Pancreas (tissue), 10 donors: ENCODE measurements around the gene CRISPLD2. TPM values are rescaled to one million over a fixed set of nuclear protein-coding genes. Genes with fewer than 3 reads are reported as not detected.

Experiments
- ATAC-seq, 4 donors: fragments of 200-7000 bp; cut with Tn5 transposase; one replicate each; pipeline versions ENCODE4 v1.8.0 to v1.9.1; 2020; ENCODE audit warnings: mild to moderate bottlenecking in 4 of 4, moderate library complexity in 4 of 4
- DNase-seq, 6 donors: peaks; one replicate each; pipeline ENCODE4 v3.0.0-alpha.2; 2020
- FAIRE-seq: peaks from 2 replicates; lab custom pipeline; 2012; peaks lifted over from hg19 to GRCh38; lab: Jason Lieb, UNC
- H3K27ac ChIP-seq, 4 donors: fragments of 200-600 bp; sonication (generic); 1 replicate in 3 of 4; 2 replicates in 1 of 4; pipeline versions ENCODE4 v1.5.0 to v1.8.0; 2020
- H3K27me3 ChIP-seq, 4 donors: fragments of 200-600 bp; one replicate each; pipeline ENCODE4 v1.8.0; 2021
- H3K36me3 ChIP-seq, 3 donors: fragments of 200-600 bp; sonication (generic) in 1 of 3; one replicate each; pipeline versions ENCODE4 v1.5.0 to v1.8.0; 2020 to 2021
- H3K4me1 ChIP-seq, 3 donors: fragments of 200-600 bp; one replicate each; pipeline ENCODE4 v1.8.0; 2021
- H3K4me3 ChIP-seq, 4 donors: fragments of 200-600 bp; sonication (generic) in 2 of 4; one replicate each; pipeline versions ENCODE4 v1.5.0 to v1.8.0; 2020 to 2021
- H3K9me3 ChIP-seq, 4 donors: fragments of 200-600 bp; one replicate each; pipeline ENCODE4 v1.8.0; 2021
- WGBS, 2 donors: extraction: QIAGEN DNeasy Blood & Tissue Kit; methylation state at CpG; one replicate each; pipeline ENCODE4 v1.1.7; 2013; 5-methylcytosine and 5-hydroxymethylcytosine counted together
- intact Hi-C, 3 donors: fragments of 100-400 bp; cut with DNase I; formaldehyde crosslinking; loops; one replicate each; pipeline versions ENCODE4 v1.11.1 to v1.14.2; 2022
- polyA plus RNA-seq, 2 donors: library from polyadenylated mRNA; stranded (reverse); fragments of 200-250 nt; gene quantifications; one replicate each; pipeline ENCODE4 v1.2.3, GENCODE V29; 2013
- total RNA-seq, 6 donors: library from RNA; stranded (reverse); fragmentation: NEBNext Ultra II Directional in 4 of 6; extraction: Animal tissue kit (Norgen Biotek cat#: 25700) in 4 of 6; gene quantifications; one replicate each; pipeline versions ENCODE4 v1.2.1 to v1.2.4, GENCODE V29; 2021 to 2023
- TF ChIP-seq, protein P1 (sequence below), 4 donors: fragments of 200-600 bp; sonication (generic) in 3 of 4; IDR thresholded peaks; one replicate each; pipeline versions ENCODE4 v1.5.0 to v1.8.0; 2021; ENCODE audit warnings: antibody characterized with exemption in 4 of 4
- donor health status: healthy with polysubstance abuse.
- donor health status: DM: no; HTN: no; CAD: no; lungs with moderate emphysema.
- donor health status: DM: no; HTN: no; CAD: no.
- donor health status: control.
- donor health status: control.
- donor health status: Bipolar disorder and iron deficiency.
- donor health status: DM: yes; HTN: yes; CAD: no.
- donor health status: DM: no; HTN: no; CAD: no.
- donor health status: DM: no; HTN: no; CAD: no.
- donor health status: DM: yes; HTN: yes; CAD: no.

The CRISPLD2 gene
- total and polyA plus RNA-seq, 8 donors = 4.1 to 40.2 (median 14.1) TPM

DNA sequence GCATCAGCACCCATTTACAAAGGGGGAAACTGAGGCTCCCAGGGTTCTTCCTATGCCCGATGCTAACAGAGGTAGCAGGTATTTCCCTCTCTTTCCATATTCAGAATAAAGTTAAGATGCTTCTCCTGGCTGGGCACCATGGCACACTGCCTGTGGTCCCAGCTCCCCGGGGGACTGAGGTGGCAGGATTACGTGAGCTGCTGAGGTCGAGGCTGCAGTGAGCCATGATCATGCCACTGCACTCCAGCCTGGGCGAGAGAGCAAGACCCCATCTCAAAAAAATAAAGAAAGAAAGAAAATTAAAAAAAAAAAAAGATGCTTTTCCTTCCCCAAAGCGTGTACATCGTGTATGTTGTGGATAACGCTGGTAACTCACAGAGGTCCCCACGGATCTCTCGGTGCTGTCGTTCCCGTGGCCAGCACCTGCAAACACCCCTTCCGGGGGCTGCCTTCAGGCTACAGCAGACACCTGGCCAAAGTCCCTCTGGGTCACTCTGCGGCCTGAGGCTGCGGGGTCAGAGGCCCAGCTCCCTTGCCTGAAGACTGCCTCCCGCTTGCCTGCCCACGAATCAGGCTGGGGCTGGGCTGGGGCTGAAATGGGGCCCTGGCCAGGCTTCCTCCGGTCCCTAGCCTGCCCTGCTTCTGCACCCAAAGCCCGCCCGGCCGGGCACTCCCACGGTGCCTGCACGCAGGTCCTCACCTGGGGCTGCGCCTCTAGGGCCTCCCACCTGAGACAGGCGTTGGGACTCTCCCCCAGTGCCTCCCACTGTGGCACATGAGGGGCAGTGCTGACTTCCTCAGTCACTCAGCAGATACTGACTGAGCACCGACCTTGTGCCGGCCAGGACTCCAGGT, 128.4 kb downstream of the CRISPLD2 start:
- ATAC-seq = no peak
- intact Hi-C loops = no loop called here

GRCh38 chr16:84948851-84949610, 129.2 kb downstream of the CRISPLD2 start:
- DNase-seq (no peak), FAIRE-seq (no peak), ATAC-seq (no peak)
- intact Hi-C loops = no loop called here
- H3K4me3 ChIP-seq = no peak overlapping the region
- no peak overlapping the region for H3K27ac ChIP-seq
- H3K27me3 ChIP-seq = no peaks in the 10 kb centered on the region
- H3K36me3 ChIP-seq = no peaks in the 10 kb centered on the region
- no peaks in the 10 kb centered on the region for H3K9me3 ChIP-seq
- TF ChIP-seq, protein P1, sequence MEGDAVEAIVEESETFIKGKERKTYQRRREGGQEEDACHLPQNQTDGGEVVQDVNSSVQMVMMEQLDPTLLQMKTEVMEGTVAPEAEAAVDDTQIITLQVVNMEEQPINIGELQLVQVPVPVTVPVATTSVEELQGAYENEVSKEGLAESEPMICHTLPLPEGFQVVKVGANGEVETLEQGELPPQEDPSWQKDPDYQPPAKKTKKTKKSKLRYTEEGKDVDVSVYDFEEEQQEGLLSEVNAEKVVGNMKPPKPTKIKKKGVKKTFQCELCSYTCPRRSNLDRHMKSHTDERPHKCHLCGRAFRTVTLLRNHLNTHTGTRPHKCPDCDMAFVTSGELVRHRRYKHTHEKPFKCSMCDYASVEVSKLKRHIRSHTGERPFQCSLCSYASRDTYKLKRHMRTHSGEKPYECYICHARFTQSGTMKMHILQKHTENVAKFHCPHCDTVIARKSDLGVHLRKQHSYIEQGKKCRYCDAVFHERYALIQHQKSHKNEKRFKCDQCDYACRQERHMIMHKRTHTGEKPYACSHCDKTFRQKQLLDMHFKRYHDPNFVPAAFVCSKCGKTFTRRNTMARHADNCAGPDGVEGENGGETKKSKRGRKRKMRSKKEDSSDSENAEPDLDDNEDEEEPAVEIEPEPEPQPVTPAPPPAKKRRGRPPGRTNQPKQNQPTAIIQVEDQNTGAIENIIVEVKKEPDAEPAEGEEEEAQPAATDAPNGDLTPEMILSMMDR (IDR thresholded peaks at IDR 0.05) = no peak
- WGBS, 2 donors = 74 to 77% methylated on average over 10 of the region's 10 CpGs
- H3K4me1 ChIP-seq = peaks cover 0 to 14% (median 4%) of the 10 kb centered on the region in 3 donors

More for the DNA sequence above, 128.4 kb downstream of the CRISPLD2 start:
- no peak overlapping the region for H3K27ac ChIP-seq
- no peaks in the 10 kb centered on the region for H3K36me3 ChIP-seq
- H3K4me1 ChIP-seq = peaks cover 0 to 9% (median 4%) of the 10 kb centered on the region in 3 donors
- H3K4me3 ChIP-seq = no peak overlapping the region
- TF ChIP-seq, protein P1 (IDR thresholded peaks at IDR 0.05) = no peak
- no peaks in the 10 kb centered on the region for H3K9me3 ChIP-seq
- FAIRE-seq (no peak), DNase-seq (no peak)
- WGBS, 2 donors = 83 to 84% methylated on average over 26 to 27 of the region's 27 CpGs
- H3K27me3 ChIP-seq = no peaks in the 10 kb centered on the region

DNA sequence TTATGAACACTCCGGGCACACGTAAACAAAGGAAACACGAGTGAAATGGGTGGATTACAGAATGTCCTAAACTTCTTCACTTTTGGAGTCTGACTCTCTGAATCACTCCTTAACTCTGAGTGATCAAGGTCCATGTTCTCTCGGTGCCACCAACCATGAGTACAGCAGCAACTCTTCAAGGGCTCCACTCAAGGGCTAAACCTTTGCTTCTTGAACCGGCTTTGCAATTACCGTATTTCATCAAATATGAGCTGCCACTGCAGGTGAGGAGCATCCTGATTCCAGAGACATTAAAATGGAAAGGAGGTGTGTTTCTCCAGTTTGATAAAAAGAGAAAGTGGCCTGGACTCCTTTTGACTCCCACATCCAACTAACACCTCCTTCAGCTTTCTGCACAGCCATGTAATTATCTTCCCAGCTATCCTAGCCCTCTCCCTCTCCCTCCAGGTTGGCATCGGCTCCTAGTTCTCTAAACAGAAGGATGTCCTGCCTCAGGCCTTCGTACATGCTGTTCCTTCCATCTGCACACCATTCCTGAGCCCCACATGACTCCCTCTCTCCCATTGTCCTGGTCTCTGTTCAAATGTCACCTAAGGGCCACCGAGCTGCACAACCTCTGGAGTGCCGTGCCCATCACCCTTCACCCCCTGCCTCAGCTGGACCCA, 130.1 kb downstream of the CRISPLD2 start:
- H3K9me3 ChIP-seq = no peaks in the 10 kb centered on the region
- no peak overlapping the region for H3K4me3 ChIP-seq
- intact Hi-C loops = loop anchor here in 2 of 3 donors (5.0 to 10.0 kb wide), 2 partner anchors 185 to 198 kb away; no protein-coding TSS in a partner anchor
- no peak for ATAC-seq
- 68 to 76% methylated on average over 10 of the region's 10 CpGs for WGBS, 2 donors
- no peaks in the 10 kb centered on the region for H3K27me3 ChIP-seq
- no peaks in the 10 kb centered on the region for H3K36me3 ChIP-seq
- no peak overlapping the region for H3K27ac ChIP-seq
- DNase-seq = no peak
- H3K4me1 ChIP-seq = peaks cover 0 to 15% (median 5%) of the 10 kb centered on the region in 3 donors
- TF ChIP-seq, protein P1 (IDR thresholded peaks at IDR 0.05) = no peak
- FAIRE-seq = no peak

DNA sequence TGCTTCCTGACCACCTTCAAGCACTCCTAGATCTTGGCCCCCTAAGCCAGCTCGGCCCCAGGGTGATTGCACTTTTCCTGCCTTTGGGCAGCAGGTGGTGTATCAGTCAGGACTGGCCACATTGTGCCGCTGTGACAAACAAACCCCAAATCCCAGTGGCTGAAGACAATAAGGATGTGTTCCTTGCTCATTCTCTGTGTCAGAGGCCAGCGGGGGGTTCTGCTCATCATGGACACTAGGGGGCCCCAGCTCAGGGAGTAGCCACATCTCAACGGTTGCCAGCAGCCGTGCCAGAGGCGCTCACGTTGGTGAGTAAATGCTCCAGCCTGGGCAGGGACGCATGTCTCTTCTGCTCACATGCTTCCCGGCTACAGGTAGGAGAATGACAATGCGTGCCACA, 131.1 kb downstream of the CRISPLD2 start:
- whole genome bisulfite sequencing, 2 donors = 80 to 83% methylated on average over 10 of the region's 10 CpGs
- peaks cover 8 to 25% (median 8%) of the 10 kb centered on the region in 3 donors for H3K4me1 ChIP-seq
- intact Hi-C loops = loop anchor here in 2 of 3 donors (5.0 to 10.0 kb wide), 2 partner anchors 186 to 199 kb away; no protein-coding TSS in a partner anchor
- no peaks in the 10 kb centered on the region for H3K9me3 ChIP-seq
- no peaks in the 10 kb centered on the region for H3K27me3 ChIP-seq
- H3K36me3 ChIP-seq = no peaks in the 10 kb centered on the region
- ATAC-seq (no peak), FAIRE-seq (no peak), DNase-seq (no peak)
- H3K27ac ChIP-seq = no peak overlapping the region
- H3K4me3 ChIP-seq = no peak overlapping the region
- TF ChIP-seq, protein P1 (IDR thresholded peaks at IDR 0.05) = no peak
